HG02852 (cell line): Measurements from ENCODE around the gene DLG2.
"Not testable (repeated sequence)": the region's sequence is repeated elsewhere in the genome, so short reads cannot be mapped to it uniquely, and the experiment has no call there.

Experiments
- ATAC-seq: cut with Tn5 transposase; IDR thresholded peaks from one replicate; pipeline ENCODE4 v1.9.1; 2021; ENCODE audit warnings: mild to moderate bottlenecking, moderate library complexity; ENCODE audit not compliant: unreplicated experiment

Gene DLG2

GRCh38 chr11:84806354-84806753 is 820.8 kb downstream of the DLG2 start:
- ATAC-seq = no peak

- no peak for ATAC-seq
Measured at GRCh38 chr11:84804041-84804440, 823.1 kb downstream of the DLG2 start.

GRCh38 chr11:84800755-84801346 is 826.3 kb downstream of the DLG2 start:
- ATAC-seq = no peak

GRCh38 chr11:84799112-84799511 is 828.0 kb downstream of the DLG2 start:
- no peak for ATAC-seq

- no peak for ATAC-seq
Measured at GRCh38 chr11:84795698-84796097, 831.4 kb downstream of the DLG2 start.

GRCh38 chr11:84794663-84795443 is 832.3 kb downstream of the DLG2 start:
- ATAC-seq = no peak

- ATAC-seq = no peak
Measured at GRCh38 chr11:84793318-84793717, 833.8 kb downstream of the DLG2 start.

- ATAC-seq = no peak
Measured at GRCh38 chr11:84790849-84791427, 836.2 kb downstream of the DLG2 start.

GRCh38 chr11:84788220-84788619 is 838.9 kb downstream of the DLG2 start:
- ATAC-seq = no peak

GRCh38 chr11:84784158-84784557 is 843.0 kb downstream of the DLG2 start:
- ATAC-seq = not testable (repeated sequence)

GRCh38 chr11:84780689-84781293 is 846.4 kb downstream of the DLG2 start:
- no peak for ATAC-seq

- ATAC-seq = no peak
Measured at GRCh38 chr11:84775503-84775902, 851.6 kb downstream of the DLG2 start.

- no peak for ATAC-seq
Measured at GRCh38 chr11:84763931-84764330, 863.2 kb downstream of the DLG2 start.

- no peak for ATAC-seq
Measured at GRCh38 chr11:84757711-84758110, 869.4 kb downstream of the DLG2 start.

- ATAC-seq = no peak
Measured at GRCh38 chr11:84751371-84751770, 875.8 kb downstream of the DLG2 start.

- ATAC-seq = no peak
Measured at GRCh38 chr11:84747871-84748270, 879.3 kb downstream of the DLG2 start.

GRCh38 chr11:84740050-84740449 is 887.1 kb downstream of the DLG2 start:
- no peak for ATAC-seq

- ATAC-seq = no peak
Measured at GRCh38 chr11:84724256-84724655, 902.9 kb downstream of the DLG2 start.

- ATAC-seq = no peak
Measured at GRCh38 chr11:84722583-84723108, 904.5 kb downstream of the DLG2 start.

- no peak for ATAC-seq
Measured at GRCh38 chr11:84721561-84721961, 905.6 kb downstream of the DLG2 start.

- no peak for ATAC-seq
Measured at GRCh38 chr11:84720706-84721402, 906.3 kb downstream of the DLG2 start.
